ENCODE measurements around the gene CYB5B.
"Not testable (repeated sequence)": the region's sequence is repeated elsewhere in the genome, so short reads cannot be mapped to it uniquely, and the experiment has no call there.

The CYB5B gene

GRCh38 chr16:69441030-69441429 is 16.6 kb downstream of the CYB5B start:
- in situ Hi-C loops (cut with MboI; ENCODE audit: low sequenced_read_pairs), result not testable (repeated sequence)

DNA sequence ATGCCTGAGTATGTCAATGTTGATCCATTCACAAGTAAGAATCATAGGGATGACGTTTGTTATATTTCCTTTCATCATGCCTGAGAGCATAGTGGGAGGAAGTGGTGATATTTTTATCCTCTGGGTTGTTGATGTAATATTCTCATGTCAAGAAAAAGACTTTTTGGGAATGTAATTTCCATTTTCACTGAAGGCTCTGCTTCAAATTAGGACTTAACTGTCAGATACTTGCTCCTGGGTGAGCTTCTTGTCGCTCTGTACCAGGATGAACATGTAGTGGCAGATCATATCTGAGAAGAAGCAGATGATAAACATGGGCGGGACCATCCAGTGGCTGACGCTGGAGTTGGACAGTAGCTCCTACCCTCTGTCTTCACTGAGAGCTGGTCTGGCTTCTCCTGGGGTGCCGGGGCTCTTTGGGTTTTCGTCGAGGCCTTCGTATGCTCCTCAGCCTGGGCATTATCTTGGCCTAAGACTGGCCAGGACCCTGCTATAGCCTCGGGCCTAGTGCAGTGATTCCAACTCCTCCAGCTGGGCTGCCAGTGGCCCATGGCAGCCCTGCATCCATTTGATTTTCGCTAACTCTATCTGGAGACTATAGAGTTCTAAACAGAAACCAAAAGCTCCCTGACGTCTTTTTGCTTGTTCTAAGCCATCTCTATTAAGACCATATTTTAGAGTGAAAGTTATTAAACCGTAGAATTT is 19.7 kb downstream of the CYB5B start:
- in situ Hi-C loops (cut with MboI; ENCODE audit: low sequenced_read_pairs), result no loop called here

DNA sequence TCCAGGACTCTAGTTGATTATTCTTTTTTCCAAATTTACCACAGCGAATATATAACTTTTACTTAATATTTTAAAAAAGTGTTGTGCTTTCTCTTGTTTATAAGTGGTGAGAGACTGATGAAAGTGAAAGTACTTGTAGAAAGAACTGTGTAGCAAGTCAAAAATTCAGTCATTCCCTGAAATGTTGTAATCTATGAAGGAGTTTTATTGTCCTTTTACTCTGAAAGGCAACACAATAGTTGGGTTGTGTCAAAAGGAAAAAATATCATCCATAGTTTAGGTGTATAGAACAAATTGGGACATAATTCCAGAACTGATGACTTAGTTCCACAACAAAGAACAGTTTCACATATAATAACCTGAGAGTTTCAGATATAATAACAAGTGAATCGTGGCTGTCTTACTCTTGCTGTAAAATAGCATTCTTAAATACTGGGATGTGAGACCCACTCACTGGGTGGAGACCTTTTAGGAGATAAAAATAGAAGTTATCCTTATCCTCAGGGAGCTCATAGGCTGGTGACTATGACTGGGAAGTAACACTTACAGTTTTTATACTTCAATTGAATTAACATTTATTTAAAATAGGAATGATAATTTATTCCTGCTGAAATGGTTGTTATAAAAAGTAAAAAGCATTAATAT is 20.6 kb downstream of the CYB5B start:
- in situ Hi-C loops (cut with MboI; ENCODE audit: low sequenced_read_pairs), result no loop called here

- in situ Hi-C loops (cut with MboI; ENCODE audit: low sequenced_read_pairs), result no loop called here
These were observed 24.2 kb downstream of the CYB5B start for GRCh38 chr16:69448470-69449193.

- in situ Hi-C loops (cut with MboI; ENCODE audit: low sequenced_read_pairs), result no loop called here
These were observed 26.7 kb downstream of the CYB5B start for GRCh38 chr16:69451166-69451565.

DNA sequence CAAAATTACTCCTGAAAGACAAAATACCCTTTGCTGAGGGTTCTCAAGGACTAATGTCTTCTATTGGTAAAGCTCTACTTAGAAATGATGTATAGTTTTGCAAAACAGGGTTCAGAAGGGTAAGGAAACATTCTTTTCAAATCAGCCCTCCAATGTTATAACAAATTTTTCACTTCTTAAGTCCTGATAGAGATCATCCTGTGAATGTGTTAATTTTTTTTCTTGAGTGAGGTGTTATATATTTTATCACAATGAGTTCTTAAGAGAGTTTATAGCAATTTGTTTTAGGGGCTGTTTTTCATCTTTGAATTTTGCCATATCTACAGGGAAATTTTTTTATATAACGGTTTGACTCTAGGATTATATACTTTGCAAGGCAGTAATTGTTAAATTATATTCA is 29.5 kb downstream of the CYB5B start:
- in situ Hi-C loops (cut with MboI; ENCODE audit: low sequenced_read_pairs), result no loop called here

GRCh38 chr16:69463876-69464275 is 39.5 kb downstream of the CYB5B start:
- in situ Hi-C loops (cut with MboI; ENCODE audit: low sequenced_read_pairs), result no loop called here

GRCh38 chr16:69465083-69465721 is 40.8 kb downstream of the CYB5B start:
- in situ Hi-C loops (cut with MboI; ENCODE audit: low sequenced_read_pairs), result no loop called here

GRCh38 chr16:69465881-69466280 is 41.5 kb downstream of the CYB5B start:
- in situ Hi-C loops (cut with MboI; ENCODE audit: low sequenced_read_pairs), result no loop called here

- in situ Hi-C loops (cut with MboI; ENCODE audit: low sequenced_read_pairs), result no loop called here
These were observed 42.1 kb downstream of the CYB5B start for GRCh38 chr16:69466547-69466946.

DNA sequence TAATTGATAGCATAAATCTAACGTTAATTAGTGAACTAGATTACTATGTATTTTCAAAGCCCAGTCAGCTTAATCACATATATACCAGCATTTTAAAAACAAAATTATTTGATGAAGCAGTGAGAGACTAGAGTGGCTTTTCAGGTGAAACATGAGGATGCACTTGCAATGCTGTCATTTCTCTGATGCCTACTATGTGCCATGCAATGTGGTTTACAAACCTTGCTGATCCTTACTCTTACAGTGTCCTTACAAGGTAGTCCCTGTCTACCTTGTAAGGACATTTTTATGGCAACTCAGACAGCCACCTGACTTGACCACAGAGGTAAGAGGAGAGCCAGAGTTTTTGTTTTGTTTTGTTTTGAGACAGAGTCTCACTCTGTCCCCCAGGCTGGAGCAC is 42.7 kb downstream of the CYB5B start:
- in situ Hi-C loops (cut with MboI; ENCODE audit: low sequenced_read_pairs), result no loop called here

GRCh38 chr16:69467531-69468204 is 43.2 kb downstream of the CYB5B start:
- in situ Hi-C loops (cut with MboI; ENCODE audit: low sequenced_read_pairs), result no loop called here

- in situ Hi-C loops (cut with MboI; ENCODE audit: low sequenced_read_pairs), result no loop called here
These were observed 45.6 kb downstream of the CYB5B start for GRCh38 chr16:69469807-69470561.

- in situ Hi-C loops (cut with MboI; ENCODE audit: low sequenced_read_pairs), result no loop called here
These were observed 46.7 kb downstream of the CYB5B start for GRCh38 chr16:69471121-69471520.

GRCh38 chr16:69474408-69474807 is 50.0 kb downstream of the CYB5B start:
- in situ Hi-C loops (cut with MboI; ENCODE audit: low sequenced_read_pairs), result no loop called here

- in situ Hi-C loops (cut with MboI; ENCODE audit: low sequenced_read_pairs), result no loop called here
These were observed 52.6 kb downstream of the CYB5B start for GRCh38 chr16:69476920-69477443.

DNA sequence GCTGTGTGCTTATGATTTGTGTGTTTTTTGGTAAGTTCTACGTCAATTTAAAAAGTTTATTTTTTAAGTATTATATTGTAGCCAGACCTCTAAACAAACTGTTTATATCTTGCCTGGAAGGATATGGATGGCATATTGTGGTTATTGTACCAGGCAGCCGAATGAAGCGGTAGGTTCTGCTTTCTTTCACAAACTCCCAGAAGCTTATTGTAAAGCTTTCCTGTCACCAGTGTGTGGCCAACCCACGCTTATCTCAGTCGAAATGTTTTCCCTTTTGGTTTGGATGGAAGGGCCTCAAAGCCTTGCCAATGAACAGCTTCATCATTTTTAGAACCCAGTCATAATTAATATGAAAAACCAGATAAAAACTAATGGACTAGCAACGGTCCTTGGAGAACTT is 53.1 kb downstream of the CYB5B start:
- in situ Hi-C loops (cut with MboI; ENCODE audit: low sequenced_read_pairs), result no loop called here

DNA sequence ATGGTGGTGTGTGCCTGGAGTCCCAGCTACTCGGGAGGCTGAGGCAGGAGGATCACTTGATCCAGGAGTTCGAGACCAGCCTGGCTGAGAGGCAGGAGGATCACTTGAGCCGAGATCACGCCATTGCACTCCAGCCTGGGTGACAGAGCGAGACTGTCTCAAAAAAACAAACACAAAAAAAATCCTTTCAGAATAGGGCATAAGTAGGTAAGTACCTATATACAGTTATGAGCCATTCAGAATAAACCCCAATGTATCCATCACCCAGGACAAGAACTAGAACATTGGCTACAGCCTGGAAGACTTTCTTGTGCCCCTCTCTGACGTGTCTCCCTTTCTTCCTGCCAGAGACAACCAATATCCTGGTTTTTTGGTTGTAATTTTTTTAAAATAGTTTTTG is 54.3 kb downstream of the CYB5B start:
- in situ Hi-C loops (cut with MboI; ENCODE audit: low sequenced_read_pairs), result no loop called here

GRCh38 chr16:69479775-69480174 is 55.4 kb downstream of the CYB5B start:
- in situ Hi-C loops (cut with MboI; ENCODE audit: low sequenced_read_pairs), result no loop called here

DNA sequence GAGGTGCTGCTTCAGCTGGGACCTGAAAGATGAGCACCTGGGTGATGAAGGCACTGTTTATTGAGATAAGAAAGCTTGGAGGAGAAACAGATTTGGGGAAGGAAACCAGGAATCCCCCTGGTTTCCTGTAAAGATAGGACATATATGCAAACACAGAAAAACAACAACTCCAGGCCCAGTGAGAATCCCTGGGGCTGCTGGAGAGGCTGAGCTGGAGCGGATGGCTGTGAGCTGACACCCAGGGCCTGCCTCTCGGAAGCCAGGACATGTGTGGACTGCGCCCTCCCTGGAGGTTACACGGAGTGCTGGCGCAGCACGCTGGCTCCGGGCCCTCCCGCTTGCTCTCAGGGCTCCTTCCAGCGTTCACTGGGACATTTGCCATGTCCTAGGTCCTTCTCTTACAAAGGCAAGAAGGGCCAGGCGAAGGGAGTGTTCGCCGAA is 57.5 kb downstream of the CYB5B start:
- in situ Hi-C loops (cut with MboI; ENCODE audit: low sequenced_read_pairs), result no loop called here
